ENCODE measurements around the gene MOK. TPM values are rescaled to one million over a fixed set of nuclear protein-coding genes. Genes with fewer than 3 reads are reported as not detected.

The MOK gene
- total RNA-seq, 2 donors from 2014 or later, result 60.3 to 102 TPM

DNA sequence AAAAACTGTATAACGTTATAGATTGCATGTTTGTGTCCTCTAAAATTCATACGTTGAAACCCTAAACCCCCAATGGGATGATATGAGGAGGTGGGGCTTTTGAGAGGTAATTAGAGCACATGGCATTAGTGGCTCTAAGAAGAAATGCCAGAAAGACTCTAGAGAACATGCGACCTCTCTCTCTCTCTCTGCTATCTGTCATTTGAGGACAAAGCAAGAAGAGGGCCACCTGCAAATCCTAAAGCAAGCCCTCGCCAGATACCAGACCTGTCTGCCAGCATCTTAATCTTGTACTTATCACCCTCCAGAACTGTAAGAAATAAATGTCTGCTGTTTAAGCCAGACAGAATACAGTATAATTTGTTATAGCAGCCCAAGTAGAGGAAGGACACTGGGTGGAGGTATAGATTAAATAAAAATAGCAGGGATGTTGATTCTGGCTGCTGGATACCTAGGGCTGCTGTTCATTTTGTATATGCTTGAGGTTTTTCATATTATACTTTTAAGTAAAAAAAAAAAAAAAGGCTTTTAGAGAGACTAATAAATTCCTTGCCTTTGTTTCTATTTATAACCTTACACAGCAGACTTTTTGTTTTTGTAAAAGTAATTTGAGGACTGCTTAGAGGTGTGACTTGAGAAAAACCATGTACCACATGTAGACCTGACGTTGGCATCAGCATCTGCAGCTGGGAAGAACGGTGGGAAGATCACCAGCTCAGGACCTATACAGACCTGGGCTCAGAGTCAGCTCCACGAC lies 26.9 kb downstream of the MOK start:
- 83 to 84% methylated on average over 4 to 7 of the region's 7 CpGs for WGBS, 2 experiments (ENCODE audit: insufficient coverage in 1 of 2, insufficient read length in 1 of 2)
- Mint-ChIP-seq H3K4me3 (no peak overlapping the region), H3K36me3 (ENCODE audit: low read depth) (peaks cover 24% of the 10 kb centered on the region), H3K4me1 (peaks cover 8% of the 10 kb centered on the region), H3K27ac (no peak overlapping the region), H3K9me3 (peaks cover 12% of the 10 kb centered on the region), H3K27me3 (ENCODE audit: insufficient read depth) (no peaks in the 10 kb centered on the region)
- Histone ChIP-seq H3K4me1 (ENCODE audit: control insufficient read depth, insufficient read depth, low read length) (no peaks in the 10 kb centered on the region), H3K36me3 (ENCODE audit: control insufficient read depth, insufficient read depth, low read length) (peaks cover 4% of the 10 kb centered on the region), H3K27me3 (ENCODE audit: control insufficient read depth, insufficient read depth, low read length, poor library complexity, severe bottlenecking) (no peaks in the 10 kb centered on the region), H3K9me3 (ENCODE audit: control insufficient read depth, low read length) (peaks cover 10% of the 10 kb centered on the region), H3K27ac (ENCODE audit: low read depth, low read length) (no peak overlapping the region), H3K4me3 (ENCODE audit: low read length) (no peak overlapping the region), H3K9ac (ENCODE audit: extremely low read depth, low read length, poor library complexity, severe bottlenecking) (no peak overlapping the region)
- DNase-seq, result no peak
- TF ChIP-seq, protein P1, sequence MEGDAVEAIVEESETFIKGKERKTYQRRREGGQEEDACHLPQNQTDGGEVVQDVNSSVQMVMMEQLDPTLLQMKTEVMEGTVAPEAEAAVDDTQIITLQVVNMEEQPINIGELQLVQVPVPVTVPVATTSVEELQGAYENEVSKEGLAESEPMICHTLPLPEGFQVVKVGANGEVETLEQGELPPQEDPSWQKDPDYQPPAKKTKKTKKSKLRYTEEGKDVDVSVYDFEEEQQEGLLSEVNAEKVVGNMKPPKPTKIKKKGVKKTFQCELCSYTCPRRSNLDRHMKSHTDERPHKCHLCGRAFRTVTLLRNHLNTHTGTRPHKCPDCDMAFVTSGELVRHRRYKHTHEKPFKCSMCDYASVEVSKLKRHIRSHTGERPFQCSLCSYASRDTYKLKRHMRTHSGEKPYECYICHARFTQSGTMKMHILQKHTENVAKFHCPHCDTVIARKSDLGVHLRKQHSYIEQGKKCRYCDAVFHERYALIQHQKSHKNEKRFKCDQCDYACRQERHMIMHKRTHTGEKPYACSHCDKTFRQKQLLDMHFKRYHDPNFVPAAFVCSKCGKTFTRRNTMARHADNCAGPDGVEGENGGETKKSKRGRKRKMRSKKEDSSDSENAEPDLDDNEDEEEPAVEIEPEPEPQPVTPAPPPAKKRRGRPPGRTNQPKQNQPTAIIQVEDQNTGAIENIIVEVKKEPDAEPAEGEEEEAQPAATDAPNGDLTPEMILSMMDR (conservative IDR thresholded peaks at IDR 0.05), result no peak

DNA sequence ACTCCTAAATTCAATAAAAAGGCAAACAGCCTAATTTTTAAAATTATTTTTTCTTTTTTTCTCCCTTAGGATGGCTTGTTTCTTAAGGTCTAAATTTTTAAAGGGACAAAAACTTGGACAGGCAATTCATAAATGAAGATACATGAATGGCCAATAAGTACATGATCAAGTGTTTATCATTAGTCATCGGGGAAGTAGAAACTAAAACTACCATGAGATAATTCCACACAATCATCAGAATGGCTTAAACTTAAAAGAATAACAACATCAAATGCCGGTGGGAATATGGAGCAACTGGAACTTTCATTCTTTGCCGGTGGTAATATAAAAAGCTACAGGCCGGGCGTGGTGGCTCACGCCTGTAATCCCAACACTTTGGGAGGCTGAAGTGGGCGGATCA lies 29.1 kb downstream of the MOK start:
- H3K9me3 Mint-ChIP-seq, result peaks cover 12% of the 10 kb centered on the region
- H3K9me3 ChIP-seq (ENCODE audit: control insufficient read depth, low read length), result peaks cover 10% of the 10 kb centered on the region
- no peak overlapping the region for H3K27ac ChIP-seq (ENCODE audit: low read depth, low read length)
- no peak overlapping the region for H3K4me3 ChIP-seq (ENCODE audit: low read length)
- no peak overlapping the region for H3K9ac ChIP-seq (ENCODE audit: extremely low read depth, low read length, poor library complexity, severe bottlenecking)
- H3K27me3 Mint-ChIP-seq (ENCODE audit: insufficient read depth), result no peaks in the 10 kb centered on the region
- 82 to 98% methylated on average over 6 to 7 of the region's 7 CpGs for WGBS, 2 experiments (ENCODE audit: insufficient coverage in 1 of 2, insufficient read length in 1 of 2)
- H3K4me1 Mint-ChIP-seq, result peaks cover 8% of the 10 kb centered on the region
- TF ChIP-seq, protein P1 (conservative IDR thresholded peaks at IDR 0.05), result no peak
- H3K4me3 Mint-ChIP-seq, result no peak overlapping the region
- no peak for DNase-seq
- no peaks in the 10 kb centered on the region for H3K36me3 ChIP-seq (ENCODE audit: control insufficient read depth, insufficient read depth, low read length)
- H3K4me1 ChIP-seq (ENCODE audit: control insufficient read depth, insufficient read depth, low read length), result no peaks in the 10 kb centered on the region
- no peaks in the 10 kb centered on the region for H3K27me3 ChIP-seq (ENCODE audit: control insufficient read depth, insufficient read depth, low read length, poor library complexity, severe bottlenecking)
- H3K36me3 Mint-ChIP-seq (ENCODE audit: low read depth), result peaks cover 20% of the 10 kb centered on the region
- no peak overlapping the region for H3K27ac Mint-ChIP-seq

DNA sequence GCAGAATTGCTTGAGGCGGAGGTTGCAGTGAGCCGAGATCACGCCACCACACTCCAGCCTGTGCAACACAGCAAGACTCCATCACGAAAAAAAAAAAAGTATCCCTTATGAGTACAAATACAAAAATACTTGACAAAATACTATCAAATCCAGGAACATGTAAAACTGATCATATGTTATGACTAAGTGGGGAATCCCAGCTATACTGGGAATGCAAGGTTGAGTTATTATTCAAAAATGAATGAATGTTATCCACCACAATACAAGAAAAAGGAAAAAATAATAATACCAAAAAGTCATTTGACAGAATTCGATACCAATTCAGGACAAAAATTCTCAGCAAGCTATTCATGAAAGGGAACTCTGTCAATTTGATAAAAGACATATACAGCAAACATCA lies 32.6 kb downstream of the MOK start:
- H3K9ac ChIP-seq (ENCODE audit: extremely low read depth, low read length, poor library complexity, severe bottlenecking), result no peak overlapping the region

More for the DNA sequence above, 32.6 kb downstream of the MOK start:
- Mint-ChIP-seq H3K27me3 (ENCODE audit: insufficient read depth) (no peaks in the 10 kb centered on the region), H3K9me3 (peaks cover 12% of the 10 kb centered on the region), H3K27ac (no peak overlapping the region), H3K4me1 (no peaks in the 10 kb centered on the region), H3K4me3 (no peak overlapping the region), H3K36me3 (ENCODE audit: low read depth) (peaks cover 11% of the 10 kb centered on the region)
- H3K9me3 ChIP-seq (ENCODE audit: control insufficient read depth, low read length), result peaks cover 10% of the 10 kb centered on the region
- no peak overlapping the region for H3K4me3 ChIP-seq (ENCODE audit: low read length)
- H3K27me3 ChIP-seq (ENCODE audit: control insufficient read depth, insufficient read depth, low read length, poor library complexity, severe bottlenecking), result no peaks in the 10 kb centered on the region
- DNase-seq, result no peak
- no peak overlapping the region for H3K27ac ChIP-seq (ENCODE audit: low read depth, low read length)
- TF ChIP-seq, protein P1 (conservative IDR thresholded peaks at IDR 0.05), result no peak
- no peaks in the 10 kb centered on the region for H3K36me3 ChIP-seq (ENCODE audit: control insufficient read depth, insufficient read depth, low read length)
- no peaks in the 10 kb centered on the region for H3K4me1 ChIP-seq (ENCODE audit: control insufficient read depth, insufficient read depth, low read length)
- 88 to 96% methylated on average over 4 of the region's 5 CpGs for WGBS, 2 experiments (ENCODE audit: insufficient coverage in 1 of 2, insufficient read length in 1 of 2)

All from endodermal cell (in vitro differentiated cells).